ENCODE measurements around the gene SLC15A3.

SLC15A3 gene

DNA sequence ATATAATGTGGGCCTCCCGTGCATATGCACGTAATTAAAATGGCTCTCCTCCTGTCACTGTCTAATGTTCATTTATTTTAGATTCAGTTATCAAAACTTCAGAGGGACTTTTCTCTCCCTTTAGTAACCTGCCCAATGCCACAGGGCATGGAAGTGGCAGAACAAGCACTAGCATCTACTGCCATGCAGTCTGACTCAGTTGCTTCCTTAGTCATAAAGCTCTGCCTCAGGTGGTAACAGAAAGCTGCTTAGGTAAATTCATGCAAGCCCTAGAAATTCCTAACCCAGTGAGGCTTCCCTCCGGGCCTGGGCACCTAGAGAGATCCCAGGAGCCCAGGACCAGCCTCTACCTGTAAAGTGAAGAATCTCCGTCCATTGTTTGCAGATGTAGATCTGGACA, 54.5 kb downstream of the SLC15A3 start:
- TF ChIP-seq, protein P1, sequence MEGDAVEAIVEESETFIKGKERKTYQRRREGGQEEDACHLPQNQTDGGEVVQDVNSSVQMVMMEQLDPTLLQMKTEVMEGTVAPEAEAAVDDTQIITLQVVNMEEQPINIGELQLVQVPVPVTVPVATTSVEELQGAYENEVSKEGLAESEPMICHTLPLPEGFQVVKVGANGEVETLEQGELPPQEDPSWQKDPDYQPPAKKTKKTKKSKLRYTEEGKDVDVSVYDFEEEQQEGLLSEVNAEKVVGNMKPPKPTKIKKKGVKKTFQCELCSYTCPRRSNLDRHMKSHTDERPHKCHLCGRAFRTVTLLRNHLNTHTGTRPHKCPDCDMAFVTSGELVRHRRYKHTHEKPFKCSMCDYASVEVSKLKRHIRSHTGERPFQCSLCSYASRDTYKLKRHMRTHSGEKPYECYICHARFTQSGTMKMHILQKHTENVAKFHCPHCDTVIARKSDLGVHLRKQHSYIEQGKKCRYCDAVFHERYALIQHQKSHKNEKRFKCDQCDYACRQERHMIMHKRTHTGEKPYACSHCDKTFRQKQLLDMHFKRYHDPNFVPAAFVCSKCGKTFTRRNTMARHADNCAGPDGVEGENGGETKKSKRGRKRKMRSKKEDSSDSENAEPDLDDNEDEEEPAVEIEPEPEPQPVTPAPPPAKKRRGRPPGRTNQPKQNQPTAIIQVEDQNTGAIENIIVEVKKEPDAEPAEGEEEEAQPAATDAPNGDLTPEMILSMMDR (IDR thresholded peaks at IDR 0.05; ENCODE audit: insufficient read depth, low read depth, low read length, missing control alignments) = no peak
- no peak overlapping the region for H3K4me3 ChIP-seq (ENCODE audit: low read length)
- DNase-seq (ENCODE audit: low read depth) = peak; percentile 72

DNA sequence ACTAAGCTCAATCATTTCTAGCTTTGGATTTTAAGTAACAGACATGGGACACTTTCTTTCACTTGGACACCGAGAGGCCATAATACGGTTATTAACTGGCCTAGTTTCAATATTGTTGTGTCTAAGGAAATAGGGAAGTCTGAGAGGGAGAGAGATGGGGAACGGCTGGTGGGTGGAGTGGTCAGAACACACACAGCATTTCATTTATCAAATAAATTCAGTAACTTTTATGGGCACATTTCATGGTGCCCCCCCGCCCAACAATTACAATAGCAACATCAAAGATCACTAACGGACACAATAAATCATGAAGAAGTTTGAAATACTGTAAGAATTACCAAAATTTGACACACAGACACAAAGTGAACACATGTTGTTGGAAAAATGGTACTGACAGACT, 56.3 kb downstream of the SLC15A3 start:
- TF ChIP-seq, protein P1 (IDR thresholded peaks at IDR 0.05; ENCODE audit: insufficient read depth, low read depth, low read length, missing control alignments) = no peak
- no peak for DNase-seq (ENCODE audit: low read depth)
- no peak overlapping the region for H3K4me3 ChIP-seq (ENCODE audit: low read length)

DNA sequence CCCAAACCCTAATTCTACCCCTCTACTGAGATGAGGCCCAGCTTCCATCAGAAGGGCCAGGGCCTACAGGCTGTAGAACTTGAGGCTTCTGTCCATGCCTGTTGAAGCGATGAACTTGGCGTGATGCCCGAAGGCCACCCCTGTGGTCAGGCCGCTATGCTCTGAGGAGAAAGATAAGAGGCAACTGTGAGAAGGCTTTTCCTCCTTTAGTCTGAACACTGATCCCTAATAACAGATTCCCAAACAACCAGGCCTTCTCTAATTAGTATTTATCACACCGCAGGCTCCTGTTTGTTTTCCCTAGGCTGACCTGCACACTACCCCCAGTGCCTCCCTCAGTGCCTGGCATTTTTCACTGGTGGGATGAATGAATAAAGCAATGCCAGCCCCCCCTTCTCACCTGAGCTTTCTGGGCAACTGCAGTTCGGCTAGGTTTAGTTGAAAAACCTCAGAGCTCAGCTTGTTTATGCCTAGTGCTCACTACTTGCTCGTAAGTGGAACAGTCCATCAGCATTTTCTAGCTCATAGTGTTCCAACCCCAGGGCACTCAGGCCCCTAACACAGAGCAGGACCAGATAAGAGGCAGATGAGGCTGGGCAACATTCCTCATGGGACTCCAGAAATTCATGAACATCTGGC, 60.8 kb downstream of the SLC15A3 start:
- DNase-seq (ENCODE audit: low read depth) = no peak
- TF ChIP-seq, protein P1 (IDR thresholded peaks at IDR 0.05; ENCODE audit: insufficient read depth, low read depth, low read length, missing control alignments) = no peak
- no peak overlapping the region for H3K4me3 ChIP-seq (ENCODE audit: low read length)

DNA sequence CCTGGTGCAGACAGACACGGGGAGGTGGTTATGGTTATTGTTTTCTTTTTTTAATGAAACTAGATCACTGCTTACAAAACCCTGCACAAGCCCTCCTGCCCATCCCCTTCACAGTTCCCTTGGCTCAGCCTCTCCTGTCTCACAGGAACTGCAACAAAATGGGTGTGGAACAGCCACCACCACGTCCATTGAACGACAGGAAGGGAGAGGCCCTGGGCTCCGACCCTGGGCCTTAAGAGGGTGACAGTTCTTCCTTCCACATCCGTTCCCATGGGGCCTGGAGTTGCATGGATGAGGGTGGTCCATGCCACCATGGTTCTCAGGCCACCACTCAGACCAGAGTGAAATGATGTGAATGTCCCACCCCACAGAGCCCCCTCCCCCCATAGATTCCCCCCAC, 61.3 kb downstream of the SLC15A3 start:
- DNase-seq (ENCODE audit: low read depth) = no peak
- H3K4me3 ChIP-seq (ENCODE audit: low read length) = no peak overlapping the region
- TF ChIP-seq, protein P1 (IDR thresholded peaks at IDR 0.05; ENCODE audit: insufficient read depth, low read depth, low read length, missing control alignments) = no peak

DNA sequence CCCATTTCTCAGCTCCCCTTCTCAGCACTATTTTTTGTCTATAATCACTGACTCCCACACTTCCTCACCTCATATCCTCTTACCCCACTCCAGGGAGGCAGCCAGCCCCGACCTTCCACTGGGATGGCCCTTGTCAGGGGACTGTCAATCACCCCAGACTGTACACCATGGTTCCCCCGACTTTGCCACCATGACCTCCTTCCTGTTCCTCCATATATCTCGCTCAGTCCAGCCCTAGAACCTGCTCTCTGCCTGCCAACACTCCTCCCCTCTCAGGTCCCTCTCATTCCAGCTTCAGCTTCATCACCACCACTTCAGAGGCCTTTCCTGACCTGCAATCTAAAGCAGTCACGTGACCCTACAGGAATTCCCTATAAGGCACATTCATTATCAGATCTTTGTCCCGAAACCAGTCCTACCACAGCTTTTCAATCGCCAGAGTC, 62.1 kb downstream of the SLC15A3 start:
- TF ChIP-seq, protein P1 (IDR thresholded peaks at IDR 0.05; ENCODE audit: insufficient read depth, low read depth, low read length, missing control alignments) = no peak
- no peak for DNase-seq (ENCODE audit: low read depth)

DNA sequence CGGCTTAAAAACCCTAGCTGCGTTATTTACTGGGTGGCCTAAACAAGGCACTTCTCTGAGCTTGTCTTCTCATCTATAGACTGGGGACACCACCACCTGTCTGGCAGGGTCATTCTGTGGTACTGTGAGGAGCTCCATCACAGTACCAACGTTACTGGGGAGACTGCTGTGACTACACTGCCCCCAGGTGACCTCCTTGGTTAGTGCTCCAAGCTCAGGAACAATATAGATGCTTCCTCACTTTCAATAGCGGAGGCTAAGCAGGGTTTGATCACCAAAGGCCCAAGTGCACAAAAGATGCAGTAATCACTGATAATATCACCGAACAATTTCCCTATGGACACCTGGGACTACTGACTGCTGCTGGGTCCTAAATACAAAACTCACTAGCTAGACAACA, 64.4 kb downstream of the SLC15A3 start:
- H3K4me3 ChIP-seq (ENCODE audit: low read length) = no peak overlapping the region
- peak; percentile 61 for DNase-seq (ENCODE audit: low read depth)
- TF ChIP-seq, protein P1 (IDR thresholded peaks at IDR 0.05; ENCODE audit: insufficient read depth, low read depth, low read length, missing control alignments) = peak; percentile 48

More for the DNA sequence above, 62.1 kb downstream of the SLC15A3 start:
- no peak overlapping the region for H3K4me3 ChIP-seq (ENCODE audit: low read length)

Measured in epithelial cell of esophagus (primary cell).